GM12878 (cell line): ENCODE results near the gene AXIN1. TPM values are rescaled to one million over a fixed set of nuclear protein-coding genes. Genes with fewer than 3 reads are reported as not detected.

Experiments used
- ATAC-seq: fragments of 200-7000 bp; cut with Tn5 transposase; 3 replicates; pipeline ENCODE4 v1.9.1; 2020; ENCODE audit warnings: mild to moderate bottlenecking, moderate library complexity
- BruUV-seq: library from RNA; stranded (reverse); fragments of 400-500 nt; replicated peaks from 2 replicates; lab custom pipeline; 2021; lab: Mats Ljungman, UMichigan
- CTCF ChIA-PET: fragments of 300-600 bp; sonication (Branson Sonifier 250); formaldehyde crosslinking; extraction: SDS; loops from one replicate; lab custom pipeline; 2021; ENCODE audit warnings: inconsistent platforms; lab: Yijun Ruan, JAX
- POLR2A ChIA-PET: fragments of 350-600 bp; formaldehyde crosslinking; extraction: SDS; loops from one replicate; lab custom pipeline; 2021; ENCODE audit warnings: inconsistent platforms; lab: Charles Lee
- RAD21 ChIA-PET: fragments of 300-600 bp; sonication (Branson Sonifier 250); formaldehyde crosslinking; loops from one replicate; lab custom pipeline; 2023; ENCODE audit warnings: antibody characterized with exemption; ENCODE audit not compliant: unreplicated experiment; lab: Charles Lee
- SMC1A ChIA-PET: fragments of 300-600 bp; sonication (Branson Sonifier 250); formaldehyde crosslinking; loops from one replicate; lab custom pipeline; 2023; ENCODE audit not compliant: unreplicated experiment, uncharacterized antibody; lab: Charles Lee
- DNase-seq: peaks from one replicate; pipeline ENCODE4 v3.0.0-alpha.2; 2011; ENCODE audit warnings: low read depth, low spot score
- FAIRE-seq: peaks from 3 replicates; lab custom pipeline; 2011; peaks lifted over from hg19 to GRCh38; lab: Jason Lieb, UNC
- H2AFZ ChIP-seq: 2 replicates; pipeline ENCODE4 v1.6.0; 2011; ENCODE audit warnings: low read depth, low read length, control low read depth; ENCODE audit not compliant: control insufficient read depth
- H3K27ac ChIP-seq: 2 replicates; pipeline ENCODE4 v1.5.1; 2011; ENCODE audit warnings: control low read depth; ENCODE audit not compliant: control insufficient read depth, insufficient read depth
- H3K27me3 ChIP-seq, 2 experiments: replicated peaks in 1 of 2; 2 replicates each; pipeline versions ENCODE4 v1.6.0 to v1.6.1; 2011; ENCODE audit warnings: low read length in 1 of 2; ENCODE audit not compliant: control insufficient read depth in 2 of 2, insufficient read depth in 2 of 2
- H3K36me3 ChIP-seq, 2 experiments: 2 replicates each; pipeline ENCODE4 v1.5.1; 2011; ENCODE audit warnings: low read length in 1 of 2; ENCODE audit not compliant: control insufficient read depth in 2 of 2, insufficient read depth in 2 of 2
- H3K4me1 ChIP-seq: 2 replicates; pipeline ENCODE4 v1.6.1; 2011; ENCODE audit warnings: mild to moderate bottlenecking, low read length, moderate library complexity, mixed read lengths; ENCODE audit not compliant: control insufficient read depth, insufficient read depth
- H3K4me2 ChIP-seq: 2 replicates; pipeline ENCODE4 v1.6.0; 2011; ENCODE audit warnings: control low read depth; ENCODE audit not compliant: control insufficient read depth, insufficient read depth
- H3K4me3 ChIP-seq: fragments of 200-600 bp; sonication (generic); 2 replicates; pipeline ENCODE4 v1.5.1; 2016
- H3K79me2 ChIP-seq: 2 replicates; pipeline ENCODE4 v1.6.0; 2011; ENCODE audit warnings: low read length; ENCODE audit not compliant: control insufficient read depth, insufficient read depth
- H3K9ac ChIP-seq: 2 replicates; pipeline ENCODE4 v1.8.0; 2011; ENCODE audit warnings: low read length, control low read depth, mixed read lengths; ENCODE audit not compliant: control insufficient read depth, insufficient read depth
- H3K9me3 ChIP-seq: replicated peaks from 3 replicates; pipeline ENCODE4 v1.5.1; 2011; ENCODE audit warnings: mild to moderate bottlenecking, low read length; ENCODE audit not compliant: control insufficient read depth, insufficient read depth
- H4K20me1 ChIP-seq: 2 replicates; pipeline ENCODE4 v1.6.0; 2011; ENCODE audit not compliant: control insufficient read depth, insufficient read depth
- BMI1 ChIP-seq: fragments of 450-650 bp; IDR thresholded peaks from 2 replicates; pipeline ENCODE4 v1.6.1; 2016; ENCODE audit warnings: mild to moderate bottlenecking, moderate library complexity, borderline replicate concordance
- CHD1 ChIP-seq: IDR thresholded peaks from 2 replicates; pipeline ENCODE4 v1.6.1; 2012; ENCODE audit warnings: low read depth, low read length, improper control_type of control experiment
- EGR1 ChIP-seq, 2 experiments: IDR thresholded peaks; 1 replicate in 1 of 2; 2 replicates in 1 of 2; pipeline ENCODE4 v1.6.1; 2011 to 2012; ENCODE audit warnings: low read depth in 2 of 2, low read length in 2 of 2, borderline replicate concordance in 1 of 2, mild to moderate bottlenecking in 1 of 2, moderate library complexity in 1 of 2
- IKZF1 ChIP-seq: fragments of 450-650 bp; conservative IDR thresholded peaks from 2 replicates; pipeline ENCODE4 v1.6.1; 2017; ENCODE audit warnings: antibody characterized with exemption, mild to moderate bottlenecking
- MYC ChIP-seq: IDR thresholded peaks from 2 replicates; pipeline ENCODE4 v1.6.1; 2011; ENCODE audit warnings: mild to moderate bottlenecking, low read length, moderate library complexity, inconsistent platforms; ENCODE audit not compliant: insufficient read depth, insufficient replicate concordance, insufficient read length, severe bottlenecking
- PAX5 ChIP-seq: IDR thresholded peaks from 2 replicates; pipeline ENCODE4 v1.6.1; 2011; ENCODE audit warnings: low read depth, low read length, borderline replicate concordance
- POLR2A ChIP-seq: IDR thresholded peaks from 2 replicates; pipeline ENCODE4 v1.6.1; 2011; ENCODE audit warnings: low read depth, mild to moderate bottlenecking, low read length
- RUNX3 ChIP-seq: IDR thresholded peaks from 2 replicates; pipeline ENCODE4 v1.6.1; 2012; ENCODE audit warnings: low read length, inconsistent platforms
- SIN3A ChIP-seq: IDR thresholded peaks from 2 replicates; pipeline ENCODE4 v1.6.1; 2012; ENCODE audit warnings: low read depth, low read length, improper control_type of control experiment
- SPI1 ChIP-seq: IDR thresholded peaks from 2 replicates; pipeline ENCODE4 v1.6.1; 2011; ENCODE audit warnings: low read depth, mild to moderate bottlenecking, low read length, moderate library complexity, borderline replicate concordance; ENCODE audit not compliant: insufficient read depth
- SREBF1 ChIP-seq: IDR thresholded peaks from 2 replicates; pipeline ENCODE4 v1.6.1; 2012; ENCODE audit warnings: mild to moderate bottlenecking, low read length
- SREBF2 ChIP-seq: IDR thresholded peaks from 2 replicates; pipeline ENCODE4 v1.6.1; 2012; ENCODE audit warnings: mild to moderate bottlenecking, low read length
- SRF ChIP-seq, 2 experiments: IDR thresholded peaks; 2 replicates each; pipeline ENCODE4 v1.6.1; 2011; ENCODE audit warnings: low read depth in 2 of 2, low read length in 2 of 2, mild to moderate bottlenecking in 1 of 2, moderate library complexity in 1 of 2
- TCF12 ChIP-seq: IDR thresholded peaks from 2 replicates; pipeline ENCODE4 v1.6.1; 2011; ENCODE audit warnings: low read depth, mild to moderate bottlenecking, low read length
- WGBS: methylation state at CpG from one replicate; pipeline ENCODE4 v1.1.6; 2016; ENCODE audit warnings: low lambda C conversion rate; ENCODE audit not compliant: insufficient replicate concordance, insufficient coverage; ENCODE audit errors: missing lambda C conversion rate; 5-methylcytosine and 5-hydroxymethylcytosine counted together
- in situ Hi-C: fragments of 300-500 bp; cut with MboI; formaldehyde crosslinking; loops from 9 replicates; pipeline ENCODE4 v1.14.3; 2018; ENCODE audit warnings: mixed read lengths
- intact Hi-C: fragments of 100-400 bp; cut with micrococcal nuclease; formaldehyde crosslinking; loops from one replicate; pipeline ENCODE4 v1.14.2; 2022; ENCODE audit not compliant: unreplicated experiment
- polyA plus RNA-seq, 11 experiments: library from polyadenylated mRNA; depleted of rRNA in 4 of 11; unstranded in 6 of 11; stranded (reverse) in 5 of 11; fragments of >200 nt; fragmentation: Nextera tagmentation in 4 of 11; fragmentation: Illumina TruSeq in 1 of 11; extraction: Ambion mirVana in 4 of 11; extraction: Trizol in 1 of 11; gene quantifications; 1 replicate in 1 of 11; 2 replicates in 10 of 11; pipeline versions ENCODE4 v1.2.1 to v1.2.3, GENCODE V29; 2011 to 2016; ENCODE audit warnings: inconsistent platforms in 2 of 11, missing spikeins in 2 of 11, low read depth in 1 of 11
- total RNA-seq, 4 experiments: library from RNA; depleted of rRNA in 3 of 4; stranded (reverse); fragments of >200 nt in 3 of 4; fragmentation: Illumina TruSeq in 1 of 4; extraction: Trizol in 1 of 4; gene quantifications; 2 replicates each; pipeline versions ENCODE4 v1.2.1 to v1.2.3, GENCODE V29; 2013 to 2021
- TF ChIP-seq, protein P1 (sequence below): fragments of 450-650 bp; IDR thresholded peaks from 2 replicates; pipeline ENCODE4 v1.6.1; 2018; ENCODE audit warnings: borderline replicate concordance, mild to moderate bottlenecking; ENCODE audit not compliant: partially characterized antibody

Gene AXIN1
- total and polyA plus RNA-seq, 10 of the 15 experiments (the other 5 are each of a cell fraction or from before 2014, with no cell fraction given) = 0.26 to 27.1 (median 7.7) TPM

DNA sequence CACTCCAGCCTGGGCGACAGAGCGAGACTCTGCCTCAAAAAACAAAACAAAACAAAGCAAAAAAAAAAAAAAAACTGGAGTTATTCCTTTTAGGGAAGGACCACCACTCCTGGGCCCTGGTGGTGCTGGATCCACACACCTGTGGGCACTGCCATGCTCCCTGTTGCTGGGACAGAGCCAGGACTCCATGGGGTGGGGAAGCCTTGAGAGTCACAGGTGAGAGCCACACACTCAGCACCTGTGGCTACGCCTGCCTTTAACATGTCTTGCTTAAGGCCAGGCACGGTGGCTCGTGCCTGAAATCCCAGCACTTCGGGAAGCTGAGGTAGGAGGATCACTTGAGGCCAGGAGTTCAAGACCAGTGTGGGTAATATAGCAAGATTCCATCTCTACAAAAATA lies 51.3 kb downstream of the AXIN1 start:
- DNase-seq (no peak), ATAC-seq (no peak), FAIRE-seq (no peak)
- POLR2A ChIA-PET = no interaction called here
- no peaks in the 10 kb centered on the region for H3K4me1 ChIP-seq
- no peak overlapping the region for H2AFZ ChIP-seq
- no peak overlapping the region for H3K4me2 ChIP-seq
- H3K9me3 ChIP-seq = no peaks in the 10 kb centered on the region
- peaks cover 3 to 6% of the 10 kb centered on the region in 2 experiments; a peak in 3 of 4 replicates for H3K36me3 ChIP-seq
- SMC1A ChIA-PET = no interaction called here
- in situ Hi-C loops (no loop called here), intact Hi-C loops (no loop called here)
- BruUV-seq = no TSS peak
- no peaks in the 10 kb centered on the region for H3K27me3 ChIP-seq
- H3K79me2 ChIP-seq = no peaks in the 10 kb centered on the region
- no peak overlapping the region for H3K9ac ChIP-seq
- TF ChIP-seq BMI1 = no peak
- TF ChIP-seq TCF12 = no peak
- TF ChIP-seq SREBF1 = no peak
- TF ChIP-seq SIN3A = no peak
- no peak for TF ChIP-seq SPI1
- TF ChIP-seq IKZF1 = no peak
- no peak for TF ChIP-seq POLR2A
- 95% methylated on average over 6 of the region's 6 CpGs for WGBS
- CTCF ChIA-PET = no interaction called here
- RAD21 ChIA-PET = no interaction called here
- H3K27ac ChIP-seq = no peak overlapping the region
- H3K4me3 ChIP-seq = no peak overlapping the region
- no peaks in the 10 kb centered on the region for H4K20me1 ChIP-seq

DNA sequence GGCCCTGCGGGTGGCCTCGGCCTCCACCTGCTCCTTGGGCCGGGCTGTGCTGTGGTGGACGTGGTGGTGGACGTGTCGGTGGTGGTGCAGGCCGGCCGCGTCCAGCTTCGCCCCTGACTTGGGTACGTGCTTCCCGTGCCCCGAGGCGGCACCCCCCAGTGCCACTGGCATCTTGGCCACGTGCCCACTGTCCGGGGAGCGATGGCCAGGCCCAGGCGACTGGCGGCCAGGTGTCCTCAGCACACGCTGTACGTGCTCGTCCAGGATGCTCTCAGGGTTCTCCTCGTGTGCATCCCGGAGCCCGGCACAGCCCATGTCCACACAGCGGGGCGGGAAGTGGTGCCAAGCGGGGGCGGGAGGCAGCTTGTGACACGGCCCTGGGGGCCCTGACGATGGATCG lies 54.7 kb downstream of the AXIN1 start:
- Histone ChIP-seq H3K4me3 (no peak overlapping the region), H3K9me3 (no peaks in the 10 kb centered on the region), H3K9ac (no peak overlapping the region), H3K4me1 (no peaks in the 10 kb centered on the region), H3K36me3 (no peaks in the 10 kb centered on the region; a peak in 3 of 4 replicates), H3K79me2 (no peaks in the 10 kb centered on the region), H3K4me2 (no peak overlapping the region), H3K27ac (no peak overlapping the region), H4K20me1 (no peaks in the 10 kb centered on the region), H2AFZ (no peak overlapping the region), H3K27me3 (no peaks in the 10 kb centered on the region)
- intact Hi-C loops (no loop called here), in situ Hi-C loops (no loop called here)
- ChIA-PET POLR2A (interaction anchor here (0.5 kb wide), 1 partner anchor 195 kb away, joined by 10 read pairs; no protein-coding TSS in a partner anchor), SMC1A (interaction anchor here (1.0 kb wide), 1 partner anchor 69 kb away, joined by 3 read pairs; no protein-coding TSS in a partner anchor), RAD21 (no interaction called here), CTCF (no interaction called here)
- no peak for FAIRE-seq
- ATAC-seq = no peak
- no TSS peak for BruUV-seq
- 99% methylated on average over 21 of the region's 32 CpGs for WGBS
- DNase-seq = no peak
- no peak for TF ChIP-seq PAX5
- no peak for TF ChIP-seq CHD1
- no peak for TF ChIP-seq SREBF2
- TF ChIP-seq SREBF1 = no peak
- TF ChIP-seq SRF (IDR thresholded peaks at IDR 0.05; ENCODE audit: low read depth in 2 of 2, low read length in 2 of 2) = no peak
- no peak for TF ChIP-seq EGR1 (IDR thresholded peaks at IDR 0.05; ENCODE audit: borderline replicate concordance in 1 of 2, low read depth in 2 of 2, low read length in 2 of 2)
- TF ChIP-seq, protein P1, sequence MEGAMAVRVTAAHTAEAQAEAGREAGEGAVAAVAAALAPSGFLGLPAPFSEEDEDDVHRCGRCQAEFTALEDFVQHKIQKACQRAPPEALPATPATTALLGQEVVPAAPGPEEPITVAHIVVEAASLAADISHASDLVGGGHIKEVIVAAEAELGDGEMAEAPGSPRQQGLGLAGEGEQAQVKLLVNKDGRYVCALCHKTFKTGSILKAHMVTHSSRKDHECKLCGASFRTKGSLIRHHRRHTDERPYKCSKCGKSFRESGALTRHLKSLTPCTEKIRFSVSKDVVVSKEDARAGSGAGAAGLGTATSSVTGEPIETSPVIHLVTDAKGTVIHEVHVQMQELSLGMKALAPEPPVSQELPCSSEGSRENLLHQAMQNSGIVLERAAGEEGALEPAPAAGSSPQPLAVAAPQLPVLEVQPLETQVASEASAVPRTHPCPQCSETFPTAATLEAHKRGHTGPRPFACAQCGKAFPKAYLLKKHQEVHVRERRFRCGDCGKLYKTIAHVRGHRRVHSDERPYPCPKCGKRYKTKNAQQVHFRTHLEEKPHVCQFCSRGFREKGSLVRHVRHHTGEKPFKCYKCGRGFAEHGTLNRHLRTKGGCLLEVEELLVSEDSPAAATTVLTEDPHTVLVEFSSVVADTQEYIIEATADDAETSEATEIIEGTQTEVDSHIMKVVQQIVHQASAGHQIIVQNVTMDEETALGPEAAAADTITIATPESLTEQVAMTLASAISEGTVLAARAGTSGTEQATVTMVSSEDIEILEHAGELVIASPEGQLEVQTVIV = no peak
- TF ChIP-seq MYC = no peak
- TF ChIP-seq RUNX3 = no peak
